D721Med (cell line): ENCODE results near the gene COPZ1.

ENCODE experiments used
- DNase-seq: peaks from one replicate; pipeline ENCODE4 v3.0.0; 2011; ENCODE audit warnings: low spot score; ENCODE audit not compliant: insufficient read length
- FAIRE-seq: peaks from 2 replicates; lab custom pipeline; 2011; peaks lifted over from hg19 to GRCh38; lab: Jason Lieb, UNC
- TF ChIP-seq, protein P1 (sequence below): IDR thresholded peaks from 2 replicates; pipeline ENCODE4 v1.5.1; 2012; ENCODE audit warnings: mild to moderate bottlenecking, control low read depth; ENCODE audit not compliant: insufficient read depth; ENCODE audit errors: missing control alignments

Gene COPZ1

DNA sequence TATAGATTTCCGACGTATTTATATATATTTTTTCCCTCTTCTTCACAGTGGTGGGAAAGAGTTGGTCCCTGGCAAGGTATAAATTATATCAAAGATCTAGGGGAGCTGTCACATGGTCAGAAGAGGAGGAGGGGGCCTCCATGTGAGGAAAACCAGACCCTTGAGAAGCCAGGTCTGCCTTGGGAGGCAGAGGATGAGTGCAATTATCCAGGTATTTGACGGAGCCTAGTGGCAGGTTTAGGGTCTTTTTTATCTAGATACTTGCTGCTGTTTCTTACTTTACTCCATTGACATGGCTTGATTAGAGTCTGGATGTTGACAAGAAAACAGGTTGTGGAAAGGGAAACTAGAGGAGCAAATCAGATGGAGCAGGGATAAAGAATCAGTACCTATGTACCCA is 5.5 kb downstream of the COPZ1 start:
- DNase-seq, result no peak
- TF ChIP-seq, protein P1, sequence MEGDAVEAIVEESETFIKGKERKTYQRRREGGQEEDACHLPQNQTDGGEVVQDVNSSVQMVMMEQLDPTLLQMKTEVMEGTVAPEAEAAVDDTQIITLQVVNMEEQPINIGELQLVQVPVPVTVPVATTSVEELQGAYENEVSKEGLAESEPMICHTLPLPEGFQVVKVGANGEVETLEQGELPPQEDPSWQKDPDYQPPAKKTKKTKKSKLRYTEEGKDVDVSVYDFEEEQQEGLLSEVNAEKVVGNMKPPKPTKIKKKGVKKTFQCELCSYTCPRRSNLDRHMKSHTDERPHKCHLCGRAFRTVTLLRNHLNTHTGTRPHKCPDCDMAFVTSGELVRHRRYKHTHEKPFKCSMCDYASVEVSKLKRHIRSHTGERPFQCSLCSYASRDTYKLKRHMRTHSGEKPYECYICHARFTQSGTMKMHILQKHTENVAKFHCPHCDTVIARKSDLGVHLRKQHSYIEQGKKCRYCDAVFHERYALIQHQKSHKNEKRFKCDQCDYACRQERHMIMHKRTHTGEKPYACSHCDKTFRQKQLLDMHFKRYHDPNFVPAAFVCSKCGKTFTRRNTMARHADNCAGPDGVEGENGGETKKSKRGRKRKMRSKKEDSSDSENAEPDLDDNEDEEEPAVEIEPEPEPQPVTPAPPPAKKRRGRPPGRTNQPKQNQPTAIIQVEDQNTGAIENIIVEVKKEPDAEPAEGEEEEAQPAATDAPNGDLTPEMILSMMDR, result no peak
- no peak for FAIRE-seq

DNA sequence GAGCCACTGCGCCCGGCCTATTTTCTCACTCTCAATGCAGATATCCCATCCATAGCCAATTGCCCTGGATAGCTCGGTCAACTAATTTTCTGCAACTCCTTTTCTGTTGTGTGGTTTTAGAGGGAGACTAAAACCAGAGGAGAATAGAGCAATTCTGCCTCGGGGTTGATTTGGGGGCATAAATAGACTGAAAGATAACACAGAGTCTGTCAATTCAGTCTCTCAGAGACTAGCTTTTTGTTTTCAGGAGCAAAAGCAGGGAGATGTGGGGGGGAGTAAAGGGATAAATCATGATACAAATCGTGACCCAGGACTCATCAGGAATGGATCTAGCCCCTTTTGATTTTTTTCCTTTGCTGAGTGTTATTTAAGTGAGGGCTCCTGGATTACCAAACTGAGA is 6.5 kb downstream of the COPZ1 start:
- TF ChIP-seq, protein P1, result no peak
- no peak for FAIRE-seq
- DNase-seq, result no peak

DNA sequence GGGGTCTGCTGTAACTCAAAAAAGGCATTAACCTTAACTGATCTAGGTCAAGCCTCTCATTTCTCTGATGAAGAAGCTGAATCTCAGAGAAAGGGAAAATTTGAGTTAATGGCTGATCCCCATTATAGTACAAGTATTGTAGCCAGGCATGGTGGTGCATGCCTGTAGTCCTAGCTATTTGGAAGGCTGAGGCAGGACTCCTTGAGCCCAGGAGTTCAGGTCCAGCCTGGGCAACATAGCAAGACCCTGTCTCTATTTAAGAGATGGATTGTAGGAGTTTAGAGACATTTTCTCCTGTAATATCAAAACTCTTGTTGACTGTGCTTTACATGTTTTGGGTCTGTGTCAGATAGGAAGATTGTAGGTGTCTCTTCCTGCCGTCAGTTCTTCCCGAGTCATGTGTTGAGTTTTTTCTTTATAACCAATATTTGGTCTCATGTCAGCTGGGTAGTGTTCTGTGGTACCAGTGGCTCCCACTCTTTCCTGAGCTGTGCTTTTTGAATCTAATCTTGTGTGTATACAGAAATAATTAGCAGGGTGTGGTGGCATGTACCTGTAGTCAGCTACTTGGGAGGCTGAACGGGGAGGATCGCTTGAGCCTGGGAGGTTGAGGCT is 8.6 kb downstream of the COPZ1 start:
- TF ChIP-seq, protein P1, result no peak
- FAIRE-seq (no peak), DNase-seq (no peak)

DNA sequence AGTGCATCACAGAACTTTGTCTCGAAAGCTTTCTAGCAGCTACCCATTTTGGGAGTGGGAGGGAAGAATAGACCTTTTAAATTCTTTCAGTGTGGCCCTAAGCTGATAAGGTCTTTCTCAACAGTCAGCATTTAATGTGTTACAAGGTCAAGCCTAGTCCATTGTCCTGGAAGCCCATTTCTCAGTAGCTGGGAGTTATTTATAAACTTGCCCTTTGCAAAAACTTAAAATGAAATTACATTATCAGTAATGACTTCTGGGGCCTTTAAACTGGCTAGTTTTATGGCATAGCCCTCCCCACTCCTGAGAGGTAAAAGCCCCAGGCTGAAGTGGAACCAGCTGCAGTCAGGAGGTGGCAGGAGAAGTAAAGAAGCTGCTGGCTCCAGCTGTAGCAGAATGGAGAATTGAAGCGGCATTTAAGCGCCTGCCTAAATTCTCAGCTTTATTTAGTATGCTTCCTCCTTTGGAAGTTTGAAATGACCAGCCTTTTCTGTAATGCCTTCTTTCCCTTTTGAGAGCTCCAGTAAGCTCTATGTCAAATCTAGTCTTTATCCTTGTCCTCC is 12.4 kb downstream of the COPZ1 start:
- TF ChIP-seq, protein P1, result no peak
- DNase-seq (no peak), FAIRE-seq (no peak)

DNA sequence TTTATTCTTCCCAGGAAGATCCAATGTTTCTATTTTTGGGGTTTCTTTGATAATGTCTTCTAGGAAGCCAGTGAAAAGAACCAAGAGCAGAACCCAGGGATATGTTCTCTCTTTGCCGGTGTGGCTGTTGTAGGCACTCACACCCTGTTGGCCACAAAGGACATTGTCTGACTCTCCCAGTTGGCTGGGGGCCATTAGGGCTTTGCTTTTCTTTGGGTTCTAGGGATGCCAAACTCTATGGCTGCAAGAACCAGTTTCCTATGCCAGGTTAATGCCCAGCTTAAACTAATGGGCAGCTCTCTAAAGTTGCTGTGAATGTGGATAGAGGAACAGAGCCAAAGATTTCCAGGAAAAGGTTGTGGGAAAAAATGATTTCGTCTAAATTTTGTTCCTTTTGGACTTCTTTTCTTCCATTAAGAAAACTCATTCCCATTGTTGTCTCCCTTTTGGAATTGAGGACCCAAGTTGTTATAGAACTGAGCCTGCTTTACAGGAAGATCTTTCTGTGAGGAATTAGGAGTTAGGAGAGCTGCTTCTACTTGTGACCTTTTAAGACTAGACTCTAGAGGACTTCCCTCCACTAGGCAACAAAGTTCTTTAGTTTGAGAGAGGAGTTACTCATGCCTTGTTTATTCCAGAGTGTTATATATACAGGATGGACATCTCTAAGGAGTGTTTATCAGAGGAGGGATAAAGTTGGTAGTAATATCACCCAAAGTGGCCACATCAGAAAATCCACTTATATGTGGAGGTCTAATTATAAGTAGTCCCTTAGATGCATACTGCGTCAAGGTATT is 13.1 kb downstream of the COPZ1 start:
- DNase-seq, result no peak
- no peak for FAIRE-seq
- TF ChIP-seq, protein P1, result no peak

DNA sequence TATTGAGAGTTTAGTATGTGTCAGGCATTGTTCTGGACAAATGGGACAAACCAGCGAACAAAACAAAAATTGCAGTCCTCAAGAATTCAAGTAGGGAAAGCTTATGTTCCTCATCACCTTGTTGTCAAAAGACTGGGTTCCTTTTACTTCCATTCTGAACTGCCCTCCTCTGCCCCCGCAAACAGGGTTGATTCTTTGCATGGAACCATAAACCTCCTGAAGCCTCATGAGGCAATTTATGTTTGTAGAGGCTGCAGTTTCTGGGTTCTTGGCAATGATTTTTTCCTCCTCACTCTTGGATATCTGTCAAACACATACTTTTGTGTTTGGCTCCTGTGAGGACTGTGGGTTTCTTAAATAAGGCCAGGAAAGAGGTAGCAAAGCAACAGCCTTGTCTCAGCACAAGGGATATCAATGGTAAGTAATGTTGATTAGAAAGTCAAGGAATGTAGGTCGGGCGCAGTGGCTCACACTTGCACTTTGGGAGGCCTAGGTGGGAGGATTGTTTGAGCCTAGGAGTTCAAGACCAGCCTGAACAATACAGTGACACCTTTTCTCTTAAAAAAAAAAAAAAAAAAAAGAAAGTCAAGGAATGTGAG is 13.9 kb downstream of the COPZ1 start:
- no peak for FAIRE-seq
- TF ChIP-seq, protein P1, result no peak

More for the DNA sequence above, 13.9 kb downstream of the COPZ1 start:
- DNase-seq, result no peak
